K562 (cell line): Measurements from ENCODE around the gene RPH3AL. TPM values are rescaled to one million over a fixed set of nuclear protein-coding genes. Genes with fewer than 3 reads are reported as not detected.

Experiments
- ATAC-seq: fragments of 200-7000 bp; cut with Tn5 transposase; 3 replicates; pipeline ENCODE4 v1.9.1; 2020; ENCODE audit warnings: moderate library complexity
- BruUV-seq: library from RNA; stranded (reverse); fragments of 400-500 nt; replicated peaks from 2 replicates; lab custom pipeline; 2021; lab: Mats Ljungman, UMichigan
- CTCF ChIA-PET: fragments of 300-600 bp; formaldehyde crosslinking; extraction: SDS; loops from one replicate; lab custom pipeline; 2021; ENCODE audit warnings: low intra/inter-chr PET ratio; lab: Yijun Ruan, JAX
- POLR2A ChIA-PET: fragments of 300-600, 350-650 bp; sonication (Branson Sonifier 250); formaldehyde crosslinking; extraction: SDS; loops from one replicate; lab custom pipeline; 2021; ENCODE audit warnings: antibody characterized with exemption, inconsistent platforms; lab: Yijun Ruan, JAX
- DNase-seq, 4 experiments: peaks; one replicate each; pipeline versions ENCODE4 v3.0.0 to v3.0.0-alpha.2; 2011 to 2018; ENCODE audit warnings: low spot score in 3 of 4, mixed read lengths in 3 of 4; ENCODE audit errors: extremely low read depth in 1 of 4
- FAIRE-seq: peaks from 2 replicates; lab custom pipeline; 2011; peaks lifted over from hg19 to GRCh38; lab: Jason Lieb, UNC
- H2AFZ ChIP-seq: 2 replicates; pipeline ENCODE4 v1.6.0; 2011; ENCODE audit warnings: low read depth, low read length, control low read depth, inconsistent platforms
- H3K27ac ChIP-seq: fragments of 200-600 bp; 3 replicates; pipeline ENCODE4 v1.8.0; 2011; ENCODE audit warnings: low read depth, mild to moderate bottlenecking, control low read depth, inconsistent platforms, low read length, moderate library complexity, mixed read lengths; ENCODE audit errors: extremely low read depth
- H3K27me3 ChIP-seq, 2 experiments: fragments of 300-600 bp in 1 of 2; 2 replicates in 1 of 2; 3 replicates in 1 of 2; pipeline versions ENCODE4 v1.6.0 to v1.8.0; 2011; ENCODE audit warnings: inconsistent platforms in 2 of 2, low read length in 2 of 2, mild to moderate bottlenecking in 1 of 2, mixed read lengths in 1 of 2, moderate library complexity in 1 of 2; ENCODE audit not compliant: control insufficient read depth in 2 of 2, insufficient read depth in 2 of 2
- H3K36me3 ChIP-seq: fragments of 300-600 bp; 3 replicates; pipeline ENCODE4 v1.8.0; 2011; ENCODE audit warnings: mild to moderate bottlenecking, low read length, inconsistent platforms; ENCODE audit not compliant: control insufficient read depth, insufficient read depth
- H3K4me1 ChIP-seq, 2 experiments: fragments of 200-600 bp in 1 of 2; replicated peaks in 1 of 2; 2 replicates in 1 of 2; 3 replicates in 1 of 2; pipeline versions ENCODE4 v1.5.1 to v1.8.0; 2011; ENCODE audit warnings: inconsistent platforms in 2 of 2, low read length in 2 of 2, mild to moderate bottlenecking in 1 of 2, mixed read lengths in 1 of 2, moderate library complexity in 1 of 2; ENCODE audit not compliant: control insufficient read depth in 2 of 2, insufficient read depth in 2 of 2
- H3K4me2 ChIP-seq: 2 replicates; pipeline ENCODE4 v1.6.1; 2011; ENCODE audit warnings: low read length, control low read depth, inconsistent platforms, mixed read lengths; ENCODE audit not compliant: insufficient read depth
- H3K4me3 ChIP-seq: fragments of 200-600 bp; sonication (generic), shearing (Covaris generic); 2 replicates; pipeline ENCODE4 v1.5.1; 2016; ENCODE audit warnings: control low read depth, inconsistent platforms
- H3K79me2 ChIP-seq: fragments of 200-600 bp; 3 replicates; pipeline ENCODE4 v1.8.0; 2011; ENCODE audit warnings: low read length, inconsistent platforms; ENCODE audit not compliant: control insufficient read depth, insufficient read depth
- H3K9ac ChIP-seq, 2 experiments: 2 replicates each; pipeline versions ENCODE4 v1.6.0 to v1.6.1; 2011; ENCODE audit warnings: low read depth in 2 of 2, low read length in 2 of 2, control low read depth in 1 of 2, inconsistent platforms in 1 of 2, mild to moderate bottlenecking in 1 of 2, mixed read lengths in 1 of 2; ENCODE audit not compliant: insufficient read depth in 1 of 2
- H3K9me1 ChIP-seq: one replicate; pipeline ENCODE4 v1.6.0; 2011; ENCODE audit warnings: inconsistent platforms, mild to moderate bottlenecking, low read length, moderate library complexity; ENCODE audit not compliant: control insufficient read depth, insufficient read depth
- H3K9me3 ChIP-seq: replicated peaks from 2 replicates; pipeline ENCODE4 v1.5.1; 2011; ENCODE audit warnings: low read depth, low read length, inconsistent platforms; ENCODE audit not compliant: control insufficient read depth, insufficient read depth
- H4K20me1 ChIP-seq: replicated peaks from 2 replicates; pipeline ENCODE4 v1.6.1; 2011; ENCODE audit warnings: low read length, inconsistent platforms, mixed read lengths; ENCODE audit not compliant: control insufficient read depth, insufficient read depth
- ARID3B ChIP-seq: fragments of 250-450 bp; sonication (Bioruptor Pico); IDR thresholded peaks from 2 replicates; pipeline ENCODE4 v1.4.0; 2020; ENCODE audit warnings: borderline replicate concordance
- BRD4 ChIP-seq: fragments of 200-600 bp; sonication (generic); IDR thresholded peaks from 2 replicates; pipeline ENCODE4 v1.6.1; 2017; ENCODE audit warnings: inconsistent platforms
- CSDE1 ChIP-seq, 2 experiments: fragments of 450-650 bp; IDR thresholded peaks; 2 replicates each; pipeline ENCODE4 v1.6.1; 2016; ENCODE audit warnings: mild to moderate bottlenecking in 1 of 2
- E2F3 ChIP-seq: fragments of 250-450 bp; sonication (Bioruptor Pico); IDR thresholded peaks from 2 replicates; pipeline ENCODE4 v1.4.0; 2020; ENCODE audit warnings: mild to moderate bottlenecking
- ETV5 ChIP-seq: sonication (generic); formaldehyde crosslinking; IDR thresholded peaks from 2 replicates; pipeline ENCODE4 v1.4.0; 2020; ENCODE audit warnings: low read depth, mild to moderate bottlenecking, missing genetic modification reagents
- HDAC6 ChIP-seq: IDR thresholded peaks from 2 replicates; pipeline ENCODE4 v1.6.1; 2012; ENCODE audit warnings: low read depth, mild to moderate bottlenecking, control low read depth, inconsistent platforms, low read length, moderate library complexity
- HDAC8 ChIP-seq: fragments of 450-650 bp; IDR thresholded peaks from 2 replicates; pipeline ENCODE4 v1.6.1; 2016; ENCODE audit warnings: mild to moderate bottlenecking, missing genetic modification characterization, moderate library complexity, missing compliant biosample characterization
- HDGF ChIP-seq: fragments of 450-650 bp; IDR thresholded peaks from 2 replicates; pipeline ENCODE4 v1.6.1; 2016
- LARP7 ChIP-seq: fragments of 450-650 bp; IDR thresholded peaks from 2 replicates; pipeline ENCODE4 v1.6.1; 2016
- MYBL2 ChIP-seq, 2 experiments: fragments of 450-650 bp in 1 of 2; sonication (generic) in 1 of 2; formaldehyde crosslinking in 1 of 2; IDR thresholded peaks; 2 replicates each; pipeline versions ENCODE4 v1.6.1 to v1.8.1; 2017 to 2022; ENCODE audit warnings: borderline replicate concordance in 1 of 2, inconsistent platforms in 1 of 2, low read depth in 1 of 2, mild to moderate bottlenecking in 1 of 2, missing genetic modification reagents in 1 of 2, moderate library complexity in 1 of 2
- STAT5B ChIP-seq: fragments of 250-450 bp; sonication (Bioruptor Pico); IDR thresholded peaks from 2 replicates; pipeline ENCODE4 v1.8.0; 2021; ENCODE audit warnings: mild to moderate bottlenecking, inconsistent platforms
- TFAM ChIP-seq: fragments of 250-450 bp; sonication (Bioruptor Pico); conservative IDR thresholded peaks from 2 replicates; pipeline ENCODE4 v1.5.0; 2021; ENCODE audit warnings: mild to moderate bottlenecking, moderate library complexity
- ZNF316 ChIP-seq: fragments of 450-650 bp; IDR thresholded peaks from 2 replicates; pipeline ENCODE4 v1.6.1; 2016
- WGBS: fragments of 100-300 bp; shearing (Covaris generic); methylation state at CpG from one replicate; pipeline ENCODE4 v1.1.6; 2016; ENCODE audit warnings: low coverage, mixed read lengths; ENCODE audit not compliant: insufficient coverage; ENCODE audit errors: missing lambda C conversion rate; 5-methylcytosine and 5-hydroxymethylcytosine counted together
- in situ Hi-C: fragments of 300-500 bp; cut with MboI; formaldehyde crosslinking; loops from 4 replicates; pipeline ENCODE4 v1.15.0; 2018; ENCODE audit warnings: inconsistent platforms, mixed read lengths
- intact Hi-C: fragments of 100-400 bp; cut with micrococcal nuclease; formaldehyde crosslinking; loops from 2 replicates; pipeline ENCODE4 v1.14.2; 2022
- polyA plus RNA-seq, 8 experiments: library from polyadenylated mRNA; depleted of rRNA in 4 of 8; stranded (reverse) in 5 of 8; unstranded in 3 of 8; fragments of >200 nt; fragmentation: Nextera tagmentation in 2 of 8; fragmentation: Illumina TruSeq in 1 of 8; extraction: Ambion mirVana in 2 of 8; extraction: Trizol in 1 of 8; gene quantifications; 2 replicates each; pipeline versions ENCODE4 v1.2.1 to v1.2.3, GENCODE V29; 2011 to 2014; ENCODE audit warnings: inconsistent platforms in 1 of 8, missing spikeins in 1 of 8
- total RNA-seq, 7 experiments: library from RNA; depleted of rRNA in 6 of 7; stranded (reverse); fragments of >200 nt in 6 of 7; fragmentation: Illumina TruSeq in 2 of 7; extraction: Trizol in 2 of 7; gene quantifications; 2 replicates each; pipeline versions ENCODE4 v1.2.1 to v1.2.3, GENCODE V29; 2011 to 2021; ENCODE audit warnings: low replicate concordance in 1 of 7
- TF ChIP-seq, protein P1 (sequence below): fragments of 450-650 bp; IDR thresholded peaks from 2 replicates; pipeline ENCODE4 v1.7.1; 2018; ENCODE audit warnings: mild to moderate bottlenecking, low read depth; ENCODE audit not compliant: partially characterized antibody
- TF ChIP-seq, protein P2 (sequence below): sonication (generic); formaldehyde crosslinking; IDR thresholded peaks from 2 replicates; pipeline ENCODE4 v1.8.1; 2023; ENCODE audit warnings: missing genetic modification reagents, mild to moderate bottlenecking, borderline replicate concordance

RPH3AL gene
- total and polyA plus RNA-seq, 9 of the 15 experiments (the other 6 are each of a cell fraction or from before 2014, with no cell fraction given), result 0.18 to 1.7 (median 0.39) TPM

GRCh38 chr17:335691-336090 lies 16.9 kb downstream of the RPH3AL start:
- ChIA-PET CTCF (no interaction called here), POLR2A (no interaction called here)
- Histone ChIP-seq H2AFZ (no peak overlapping the region), H3K9me3 (no peaks in the 10 kb centered on the region), H3K36me3 (no peaks in the 10 kb centered on the region), H4K20me1 (no peaks in the 10 kb centered on the region; the same call in 1 of the 2 replicates), H3K4me2 (no peak overlapping the region), H3K79me2 (no peaks in the 10 kb centered on the region), H3K9me1 (no peaks in the 10 kb centered on the region), H3K4me1 (peaks cover 0 to 4% of the 10 kb centered on the region in 2 experiments; a peak in 2 of 5 replicates), H3K4me3 (no peak overlapping the region), H3K27me3 (peaks cover 24 to 69% of the 10 kb centered on the region in 2 experiments), H3K27ac (no peak overlapping the region), H3K9ac (no peak overlapping the region)
- FAIRE-seq (no peak), ATAC-seq (no peak), DNase-seq (no peak)
- intact Hi-C loops, result no loop called here
- TF ChIP-seq HDGF, result no peak
- no peak for TF ChIP-seq BRD4
- no peak for TF ChIP-seq ZNF316
- TF ChIP-seq ETV5 (CRISPR knock-in tag), result no peak
- TF ChIP-seq, protein P1, sequence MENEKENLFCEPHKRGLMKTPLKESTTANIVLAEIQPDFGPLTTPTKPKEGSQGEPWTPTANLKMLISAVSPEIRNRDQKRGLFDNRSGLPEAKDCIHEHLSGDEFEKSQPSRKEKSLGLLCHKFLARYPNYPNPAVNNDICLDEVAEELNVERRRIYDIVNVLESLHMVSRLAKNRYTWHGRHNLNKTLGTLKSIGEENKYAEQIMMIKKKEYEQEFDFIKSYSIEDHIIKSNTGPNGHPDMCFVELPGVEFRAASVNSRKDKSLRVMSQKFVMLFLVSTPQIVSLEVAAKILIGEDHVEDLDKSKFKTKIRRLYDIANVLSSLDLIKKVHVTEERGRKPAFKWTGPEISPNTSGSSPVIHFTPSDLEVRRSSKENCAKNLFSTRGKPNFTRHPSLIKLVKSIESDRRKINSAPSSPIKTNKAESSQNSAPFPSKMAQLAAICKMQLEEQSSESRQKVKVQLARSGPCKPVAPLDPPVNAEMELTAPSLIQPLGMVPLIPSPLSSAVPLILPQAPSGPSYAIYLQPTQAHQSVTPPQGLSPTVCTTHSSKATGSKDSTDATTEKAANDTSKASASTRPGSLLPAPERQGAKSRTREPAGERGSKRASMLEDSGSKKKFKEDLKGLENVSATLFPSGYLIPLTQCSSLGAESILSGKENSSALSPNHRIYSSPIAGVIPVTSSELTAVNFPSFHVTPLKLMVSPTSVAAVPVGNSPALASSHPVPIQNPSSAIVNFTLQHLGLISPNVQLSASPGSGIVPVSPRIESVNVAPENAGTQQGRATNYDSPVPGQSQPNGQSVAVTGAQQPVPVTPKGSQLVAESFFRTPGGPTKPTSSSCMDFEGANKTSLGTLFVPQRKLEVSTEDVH, result no peak
- no peak for TF ChIP-seq STAT5B (CRISPR knock-in tag)
- TF ChIP-seq HDAC6, result no peak
- TF ChIP-seq MYBL2 (IDR thresholded peaks at IDR 0.05; ENCODE audit: low read depth), result no peak
- TF ChIP-seq MYBL2 (CRISPR knock-in tag; IDR thresholded peaks at IDR 0.05; ENCODE audit: borderline replicate concordance), result no peak
- TF ChIP-seq CSDE1 (IDR thresholded peaks at IDR 0.05), result no peak
- no peak for TF ChIP-seq E2F3 (CRISPR knock-in tag)
- no peak for TF ChIP-seq LARP7
- no peak for TF ChIP-seq HDAC8 (tag)
- TF ChIP-seq, protein P2, sequence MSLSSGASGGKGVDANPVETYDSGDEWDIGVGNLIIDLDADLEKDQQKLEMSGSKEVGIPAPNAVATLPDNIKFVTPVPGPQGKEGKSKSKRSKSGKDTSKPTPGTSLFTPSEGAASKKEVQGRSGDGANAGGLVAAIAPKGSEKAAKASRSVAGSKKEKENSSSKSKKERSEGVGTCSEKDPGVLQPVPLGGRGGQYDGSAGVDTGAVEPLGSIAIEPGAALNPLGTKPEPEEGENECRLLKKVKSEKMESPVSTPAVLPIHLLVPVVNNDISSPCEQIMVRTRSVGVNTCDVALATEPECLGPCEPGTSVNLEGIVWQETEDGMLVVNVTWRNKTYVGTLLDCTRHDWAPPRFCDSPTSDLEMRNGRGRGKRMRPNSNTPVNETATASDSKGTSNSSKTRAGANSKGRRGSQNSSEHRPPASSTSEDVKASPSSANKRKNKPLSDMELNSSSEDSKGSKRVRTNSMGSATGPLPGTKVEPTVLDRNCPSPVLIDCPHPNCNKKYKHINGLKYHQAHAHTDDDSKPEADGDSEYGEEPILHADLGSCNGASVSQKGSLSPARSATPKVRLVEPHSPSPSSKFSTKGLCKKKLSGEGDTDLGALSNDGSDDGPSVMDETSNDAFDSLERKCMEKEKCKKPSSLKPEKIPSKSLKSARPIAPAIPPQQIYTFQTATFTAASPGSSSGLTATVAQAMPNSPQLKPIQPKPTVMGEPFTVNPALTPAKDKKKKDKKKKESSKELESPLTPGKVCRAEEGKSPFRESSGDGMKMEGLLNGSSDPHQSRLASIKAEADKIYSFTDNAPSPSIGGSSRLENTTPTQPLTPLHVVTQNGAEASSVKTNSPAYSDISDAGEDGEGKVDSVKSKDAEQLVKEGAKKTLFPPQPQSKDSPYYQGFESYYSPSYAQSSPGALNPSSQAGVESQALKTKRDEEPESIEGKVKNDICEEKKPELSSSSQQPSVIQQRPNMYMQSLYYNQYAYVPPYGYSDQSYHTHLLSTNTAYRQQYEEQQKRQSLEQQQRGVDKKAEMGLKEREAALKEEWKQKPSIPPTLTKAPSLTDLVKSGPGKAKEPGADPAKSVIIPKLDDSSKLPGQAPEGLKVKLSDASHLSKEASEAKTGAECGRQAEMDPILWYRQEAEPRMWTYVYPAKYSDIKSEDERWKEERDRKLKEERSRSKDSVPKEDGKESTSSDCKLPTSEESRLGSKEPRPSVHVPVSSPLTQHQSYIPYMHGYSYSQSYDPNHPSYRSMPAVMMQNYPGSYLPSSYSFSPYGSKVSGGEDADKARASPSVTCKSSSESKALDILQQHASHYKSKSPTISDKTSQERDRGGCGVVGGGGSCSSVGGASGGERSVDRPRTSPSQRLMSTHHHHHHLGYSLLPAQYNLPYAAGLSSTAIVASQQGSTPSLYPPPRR (CRISPR knock-in tag), result no peak
- no peak for TF ChIP-seq ARID3B (CRISPR knock-in tag)
- no peak for TF ChIP-seq TFAM (CRISPR knock-in tag)
- BruUV-seq, result no TSS peak
- 2% methylated on average over 10 of the region's 12 CpGs for WGBS
- in situ Hi-C loops, result no loop called here
